Fibroblast of pulmonary artery (primary cell): ENCODE measurements around the gene NGRN.
"Not testable (repeated sequence)": the region's sequence is repeated elsewhere in the genome, so short reads cannot be mapped to it uniquely, and the experiment has no call there.

ENCODE experiments used
- DNase-seq: peaks from one replicate; pipeline ENCODE4 v3.0.0-alpha.2; 2010; ENCODE audit warnings: low read depth
- H3K4me3 ChIP-seq: replicated peaks from 2 replicates; pipeline ENCODE4 v1.5.1; 2011; ENCODE audit warnings: low read depth, mild to moderate bottlenecking, control low read depth, low read length, moderate library complexity
- CTCF ChIP-seq: IDR thresholded peaks from 2 replicates; pipeline ENCODE4 v1.5.1; 2011; ENCODE audit warnings: mild to moderate bottlenecking, control low read depth, low read length, inconsistent platforms; ENCODE audit errors: missing control alignments

Gene NGRN

GRCh38 chr15:90249203-90249863, 16.1 kb upstream of the NGRN start, which contains the start of gene TTLL13:
TTLL13 (plus strand) TSS chr15:90249556; CDS start chr15:90250631, 1,075 bp downstream.
- peak within 1 kb of the TSS; percentile 65 for H3K4me3 ChIP-seq
- TF ChIP-seq CTCF, result no peak
- peak; percentile 86 for DNase-seq

GRCh38 chr15:90257776-90258175, 7.7 kb upstream of the NGRN start:
- TF ChIP-seq CTCF, result no peak
- DNase-seq, result no peak
- no peak overlapping the region for H3K4me3 ChIP-seq

GRCh38 chr15:90259524-90259923, 5.9 kb upstream of the NGRN start:
- no peak for DNase-seq
- TF ChIP-seq CTCF, result no peak
- H3K4me3 ChIP-seq, result no peak overlapping the region

GRCh38 chr15:90260731-90261130, 4.7 kb upstream of the NGRN start:
- not testable (repeated sequence) for H3K4me3 ChIP-seq, DNase-seq

- DNase-seq, result peak; percentile 70
- TF ChIP-seq CTCF, result no peak
Observed at GRCh38 chr15:90261811-90262210, 3.7 kb upstream of the NGRN start.

GRCh38 chr15:90262426-90262825, 3.0 kb upstream of the NGRN start:
- TF ChIP-seq CTCF, result no peak
- DNase-seq, result no peak
- H3K4me3 ChIP-seq, result no peak overlapping the region

More at GRCh38 chr15:90261811-90262210, 3.7 kb upstream of the NGRN start:
- H3K4me3 ChIP-seq, result no peak overlapping the region

GRCh38 chr15:90264671-90265070, 801 bp upstream of the NGRN start:
- no peak for DNase-seq
- no peak for TF ChIP-seq CTCF
- peak overlapping the region; percentile 95 for H3K4me3 ChIP-seq
